Activated CD8-positive, alpha-beta T cell treated with anti-CD3 and anti-CD28 coated beads, Interleukin-2, amount 10 ng/mL, durations not matched to agents 7 days and 5 days (primary cell): ENCODE data around the gene VAPB. TPM values are rescaled to one million over a fixed set of nuclear protein-coding genes. Genes with fewer than 3 reads are reported as not detected.

Source experiments
- ATAC-seq: fragments of 150-1000 bp; cut with Tn5 transposase; one replicate; pipeline ENCODE4 v1.10.0; 2021; ENCODE audit warnings: moderate library complexity
- CTCF ChIA-PET: fragments of 350-600 bp; sonication (Branson Sonifier 250); formaldehyde crosslinking; loops from one replicate; lab custom pipeline; 2021; ENCODE audit warnings: antibody characterized with exemption; lab: Charles Lee
- POLR2A ChIA-PET: fragments of 350-600 bp; sonication (Branson Sonifier 250); formaldehyde crosslinking; loops from one replicate; lab custom pipeline; 2021; ENCODE audit warnings: antibody characterized with exemption; lab: Charles Lee
- DNase-seq: peaks from one replicate; pipeline ENCODE4 v3.0.0-alpha.2; 2020
- H3K27ac Mint-ChIP-seq: one replicate; pipeline ENCODE4 v1.8.0; 2021; ENCODE audit warnings: mild to moderate bottlenecking, mixed read lengths
- H3K27me3 Mint-ChIP-seq: one replicate; pipeline ENCODE4 v1.8.0; 2021; ENCODE audit warnings: low read depth, mixed read lengths
- H3K36me3 Mint-ChIP-seq: one replicate; pipeline ENCODE4 v1.8.0; 2021; ENCODE audit warnings: low read depth, mixed read lengths
- H3K4me1 Mint-ChIP-seq: one replicate; pipeline ENCODE4 v1.8.0; 2021; ENCODE audit warnings: low read depth, mixed read lengths
- H3K4me3 Mint-ChIP-seq: one replicate; pipeline ENCODE4 v1.8.0; 2021; ENCODE audit warnings: mild to moderate bottlenecking, mixed read lengths
- H3K9me3 Mint-ChIP-seq: one replicate; pipeline ENCODE4 v1.8.0; 2022; ENCODE audit warnings: mixed read lengths; ENCODE audit not compliant: insufficient read depth
- total RNA-seq, 2 experiments: library from RNA; stranded (reverse); gene quantifications; one replicate each; pipeline ENCODE4 v1.2.3, GENCODE V29; 2021

VAPB gene
- total RNA-seq, 2 experiments from 2014 or later, result 34.5 to 36.8 TPM

DNA sequence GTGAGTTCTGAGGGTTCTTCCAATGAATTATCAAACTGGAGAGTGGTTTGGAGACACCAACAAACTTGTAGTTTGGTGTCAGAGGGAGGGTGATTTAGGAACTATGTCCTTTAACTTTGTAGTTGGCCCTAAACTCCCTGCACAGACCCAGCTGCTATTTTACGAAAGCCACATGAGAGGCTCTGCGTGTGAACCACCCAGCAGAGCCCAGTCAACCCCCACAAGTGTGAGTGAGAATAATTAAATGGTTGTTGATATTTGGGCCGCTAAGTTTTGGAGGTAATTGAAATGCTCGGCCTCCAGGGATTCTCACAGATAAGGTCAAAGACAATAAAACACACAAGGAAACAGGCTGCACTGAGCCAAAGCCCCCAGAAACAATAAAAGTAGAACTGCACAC lies 6.9 kb upstream of the VAPB start:
- CTCF ChIA-PET, result no interaction called here
- DNase-seq (no peak), ATAC-seq (no peak)

DNA sequence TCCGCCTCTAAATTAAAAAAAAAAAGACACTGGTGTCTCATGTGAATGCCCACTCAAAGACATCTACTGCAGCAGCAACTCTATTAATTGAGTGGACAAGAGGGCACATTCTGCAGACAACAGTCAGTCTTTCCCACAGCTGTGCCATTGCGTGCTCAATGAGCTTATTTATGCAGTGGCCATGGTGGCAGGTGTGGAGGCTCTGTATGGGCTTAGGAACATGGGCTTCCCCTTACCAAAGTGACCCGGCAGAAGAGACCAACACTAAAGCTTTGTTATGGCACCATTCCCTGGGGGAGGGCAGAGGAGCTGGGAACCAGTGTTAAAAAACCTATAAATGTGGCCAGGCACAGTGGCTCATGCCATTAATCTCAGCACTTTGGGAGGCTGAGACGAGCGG lies 4.2 kb upstream of the VAPB start:
- Mint-ChIP-seq H3K9me3 (peaks cover 7% of the 10 kb centered on the region), H3K27me3 (peaks cover 13% of the 10 kb centered on the region), H3K4me1 (peaks cover 2% of the 10 kb centered on the region), H3K27ac (no peak overlapping the region), H3K4me3 (no peak overlapping the region), H3K36me3 (peaks cover 4% of the 10 kb centered on the region)
- ATAC-seq (no peak), DNase-seq (no peak)
- ChIA-PET CTCF (no interaction called here), POLR2A (no interaction called here)

More for the DNA sequence above, 6.9 kb upstream of the VAPB start:
- Mint-ChIP-seq H3K9me3 (peaks cover 7% of the 10 kb centered on the region), H3K27me3 (peaks cover 31% of the 10 kb centered on the region), H3K36me3 (peaks cover 2% of the 10 kb centered on the region), H3K27ac (no peak overlapping the region), H3K4me1 (no peaks in the 10 kb centered on the region), H3K4me3 (no peak overlapping the region)
- POLR2A ChIA-PET, result interaction anchor here (0.7 kb wide), 1 partner anchor 599 kb away, joined by 3 read pairs; no protein-coding TSS in a partner anchor

DNA sequence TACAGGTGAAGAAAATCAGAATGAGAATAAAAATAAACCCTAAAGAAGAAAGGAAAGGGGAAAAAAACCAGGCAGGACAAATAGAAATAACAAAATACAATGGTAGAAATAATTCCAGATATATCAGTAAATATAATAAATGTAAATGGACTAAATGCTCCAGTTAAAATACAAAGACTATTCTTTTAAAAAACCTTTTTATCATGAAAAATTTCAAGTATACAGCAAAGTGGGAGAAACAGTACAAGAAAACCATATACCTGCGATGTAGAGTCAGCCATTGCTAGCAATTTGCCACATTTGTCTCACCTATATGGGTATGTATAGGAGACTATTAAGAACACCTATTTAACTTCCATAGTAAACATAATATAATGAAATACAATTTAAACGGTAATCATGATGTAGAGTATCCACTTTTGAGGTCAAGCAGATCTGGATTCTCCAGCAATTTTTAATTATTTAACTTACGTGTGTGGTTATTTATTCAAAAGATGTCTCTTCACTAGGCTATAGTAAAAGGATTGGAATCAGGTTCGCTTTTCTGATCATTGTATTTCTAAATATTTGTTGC lies 914 bp upstream of the VAPB start:
- H3K4me1 Mint-ChIP-seq, result peaks cover 30% of the 10 kb centered on the region
- H3K9me3 Mint-ChIP-seq, result no peaks in the 10 kb centered on the region
- no peak overlapping the region for H3K4me3 Mint-ChIP-seq
- ChIA-PET CTCF (interaction anchor here (1.2 to 1.5 kb wide), 3 partner anchors 13 to 151 kb away, joined by 3 to 10 read pairs (median 7); no protein-coding TSS in a partner anchor), POLR2A (interaction anchor here (1.0 to 1.8 kb wide), 6 partner anchors 17 to 768 kb away, joined by 3 to 10 read pairs (median 4); partner anchors contain the start of genes STX16 and ZBP1)
- no peak for DNase-seq
- H3K27ac Mint-ChIP-seq, result no peak overlapping the region
- ATAC-seq, result no peak
- H3K27me3 Mint-ChIP-seq, result peaks cover 11% of the 10 kb centered on the region
- peaks cover 33% of the 10 kb centered on the region for H3K36me3 Mint-ChIP-seq

DNA sequence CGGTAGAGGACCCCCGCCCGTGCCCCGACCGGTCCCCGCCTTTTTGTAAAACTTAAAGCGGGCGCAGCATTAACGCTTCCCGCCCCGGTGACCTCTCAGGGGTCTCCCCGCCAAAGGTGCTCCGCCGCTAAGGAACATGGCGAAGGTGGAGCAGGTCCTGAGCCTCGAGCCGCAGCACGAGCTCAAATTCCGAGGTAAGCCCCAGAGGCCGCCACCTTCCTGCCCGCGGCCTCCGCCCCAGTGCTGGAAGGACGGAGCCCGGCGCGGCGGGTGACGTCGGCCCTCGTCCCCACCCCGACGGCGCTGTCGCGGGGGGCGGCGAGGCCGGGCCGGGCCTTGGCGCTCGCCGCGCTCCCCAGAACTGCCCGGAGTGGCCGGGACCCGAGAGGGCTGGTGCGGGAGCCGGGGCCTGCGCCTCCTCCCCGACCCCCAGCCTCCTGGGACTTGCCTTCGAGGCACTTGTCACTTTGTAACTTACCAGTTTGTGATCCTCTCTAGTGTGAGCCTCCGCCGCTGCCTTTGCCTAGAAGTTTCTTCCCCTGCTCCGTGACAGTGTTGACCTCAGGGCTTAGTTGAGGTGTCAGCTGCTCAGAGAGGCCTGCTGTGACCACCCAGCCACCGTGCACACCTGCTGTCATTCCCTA lies 417 bp downstream of the VAPB start:
- CTCF ChIA-PET, result interaction anchor here (1.0 to 1.7 kb wide), 5 partner anchors 11 to 153 kb away, joined by 3 to 10 read pairs (median 7); no protein-coding TSS in a partner anchor
- Mint-ChIP-seq H3K27ac (peak overlapping the region; percentile 95), H3K9me3 (no peaks in the 10 kb centered on the region), H3K27me3 (peaks cover 8% of the 10 kb centered on the region), H3K36me3 (peaks cover 41% of the 10 kb centered on the region), H3K4me3 (peak overlapping the region; percentile 88), H3K4me1 (peaks cover 39% of the 10 kb centered on the region)
- peak; percentile 59 for ATAC-seq
- DNase-seq, result peak; percentile 52
- POLR2A ChIA-PET, result interaction anchor here (0.7 to 1.8 kb wide), 12 partner anchors 10 to 262 kb away, joined by 3 to 14 read pairs (median 5); partner anchors contain the start of genes RAB22A and STX16

DNA sequence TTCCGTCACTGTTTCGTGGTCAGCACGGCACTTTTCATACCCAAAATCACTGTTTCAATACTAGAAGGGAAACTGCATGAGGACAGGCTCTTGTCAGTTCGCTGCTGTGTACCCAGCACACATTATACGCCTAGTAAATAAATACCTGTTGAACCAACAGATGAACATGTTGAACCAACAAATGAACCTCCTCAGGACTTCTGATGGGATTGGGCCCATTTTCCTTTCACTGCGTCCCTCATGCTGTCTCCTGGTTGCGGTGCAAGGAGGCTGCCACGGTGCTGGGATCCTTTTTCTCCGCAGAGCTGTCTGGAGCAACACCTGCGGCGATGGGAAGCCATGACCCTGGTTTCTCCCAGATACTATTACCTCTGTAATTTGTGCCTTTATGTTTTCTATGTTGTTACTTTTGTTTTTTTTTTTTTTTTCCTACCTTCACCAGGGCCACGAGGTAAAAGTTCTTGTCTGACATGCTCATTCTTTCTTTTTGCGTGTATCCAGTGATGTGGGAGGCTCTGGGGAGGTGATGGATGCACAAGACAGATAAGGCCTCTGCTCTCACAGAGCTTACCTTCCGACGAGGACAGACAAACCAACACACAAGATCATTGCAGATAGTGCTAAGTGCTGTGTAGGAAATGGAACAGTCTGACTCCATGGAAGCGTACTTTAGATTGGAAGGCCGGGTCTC lies 1.1 kb downstream of the VAPB start:
- Mint-ChIP-seq H3K4me3 (peak overlapping the region; percentile 88), H3K27me3 (peaks cover 6% of the 10 kb centered on the region), H3K27ac (peak overlapping the region; percentile 95), H3K9me3 (no peaks in the 10 kb centered on the region), H3K4me1 (peaks cover 43% of the 10 kb centered on the region), H3K36me3 (peaks cover 45% of the 10 kb centered on the region)
- ChIA-PET CTCF (interaction anchor here (1.5 to 1.7 kb wide), 2 partner anchors 58 to 153 kb away, joined by 8 to 10 read pairs; no protein-coding TSS in a partner anchor), POLR2A (interaction anchor here (0.7 to 1.8 kb wide), 7 partner anchors 9 to 262 kb away, joined by 3 to 14 read pairs (median 7); partner anchors contain the start of genes RAB22A and STX16)
- ATAC-seq (no peak), DNase-seq (no peak)

DNA sequence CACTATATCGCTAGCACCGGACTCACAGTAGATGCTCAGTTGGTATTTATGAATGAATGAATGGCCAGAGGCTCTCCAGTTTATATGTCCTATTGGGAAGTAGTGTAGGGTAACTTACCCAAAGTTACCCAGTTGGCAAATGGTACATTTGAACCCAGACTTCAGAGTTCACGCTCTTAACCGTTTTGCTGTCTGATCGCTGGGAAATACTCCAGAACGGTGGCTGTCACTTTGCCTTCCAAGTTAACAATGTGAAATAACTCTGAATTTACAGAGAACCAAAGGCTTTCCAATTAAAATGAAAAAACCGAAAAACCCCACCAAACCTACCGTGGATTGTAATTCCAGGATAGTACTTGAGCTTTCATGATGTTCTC lies 1.6 kb downstream of the VAPB start:
- H3K4me3 Mint-ChIP-seq, result peak overlapping the region; percentile 88
- no peaks in the 10 kb centered on the region for H3K9me3 Mint-ChIP-seq
- DNase-seq (no peak), ATAC-seq (no peak)
- H3K27ac Mint-ChIP-seq, result peak overlapping the region; percentile 95
- H3K27me3 Mint-ChIP-seq, result peaks cover 6% of the 10 kb centered on the region
- H3K36me3 Mint-ChIP-seq, result peaks cover 49% of the 10 kb centered on the region
- ChIA-PET POLR2A (interaction anchor here (0.6 kb wide), 1 partner anchor 1065 kb away, joined by 3 read pairs; no protein-coding TSS in a partner anchor), CTCF (no interaction called here)
- H3K4me1 Mint-ChIP-seq, result peaks cover 48% of the 10 kb centered on the region

DNA sequence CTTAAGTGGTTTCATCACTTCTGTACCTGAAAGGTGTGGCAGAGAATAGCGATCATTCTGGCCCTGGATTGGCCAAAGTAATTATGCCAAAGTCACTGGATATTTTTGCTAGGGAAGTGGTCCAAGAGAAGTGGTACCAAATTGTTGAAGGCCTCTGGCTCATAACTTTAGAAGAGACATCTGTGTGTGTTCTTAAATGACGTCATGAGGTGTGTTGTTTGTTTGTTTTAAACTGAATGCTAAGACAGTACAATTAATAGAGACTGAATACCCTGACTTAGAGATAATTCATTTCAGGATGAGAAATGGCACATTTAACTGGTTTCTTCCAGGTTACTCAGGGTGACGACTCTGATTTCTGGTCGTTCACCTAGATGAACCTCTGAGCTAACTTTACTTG lies 3.3 kb downstream of the VAPB start:
- no peak overlapping the region for H3K27ac Mint-ChIP-seq

DNA sequence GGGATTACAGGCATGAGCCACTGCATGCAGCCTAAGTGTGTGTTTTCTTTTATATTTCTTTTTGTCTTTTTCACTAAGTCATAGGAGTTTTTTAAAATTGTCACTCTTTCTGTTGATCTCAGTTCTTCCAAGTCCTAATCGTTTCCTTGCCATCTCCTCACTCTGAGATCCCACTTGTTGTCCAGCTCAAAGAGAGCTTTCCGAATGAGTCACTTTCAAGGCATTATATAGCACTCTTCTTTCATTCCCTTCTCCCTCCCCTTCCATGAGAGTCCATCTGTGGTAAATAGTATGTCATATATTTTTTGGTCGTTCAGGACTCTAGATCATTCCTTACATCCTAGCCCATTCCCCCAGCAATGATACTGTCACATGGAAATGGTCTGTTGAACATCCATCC lies 4.3 kb downstream of the VAPB start:
- CTCF ChIA-PET, result no interaction called here
- Mint-ChIP-seq H3K9me3 (no peaks in the 10 kb centered on the region), H3K27me3 (no peaks in the 10 kb centered on the region), H3K4me1 (peaks cover 67% of the 10 kb centered on the region), H3K36me3 (peaks cover 66% of the 10 kb centered on the region), H3K27ac (no peak overlapping the region), H3K4me3 (no peak overlapping the region)
- no peak for ATAC-seq
- POLR2A ChIA-PET, result no interaction called here
- no peak for DNase-seq

More for the DNA sequence above, 3.3 kb downstream of the VAPB start:
- Mint-ChIP-seq H3K36me3 (peaks cover 58% of the 10 kb centered on the region), H3K4me1 (peaks cover 59% of the 10 kb centered on the region), H3K4me3 (no peak overlapping the region), H3K9me3 (no peaks in the 10 kb centered on the region), H3K27me3 (no peaks in the 10 kb centered on the region)
- no peak for ATAC-seq
- no peak for DNase-seq
- ChIA-PET POLR2A (no interaction called here), CTCF (no interaction called here)

DNA sequence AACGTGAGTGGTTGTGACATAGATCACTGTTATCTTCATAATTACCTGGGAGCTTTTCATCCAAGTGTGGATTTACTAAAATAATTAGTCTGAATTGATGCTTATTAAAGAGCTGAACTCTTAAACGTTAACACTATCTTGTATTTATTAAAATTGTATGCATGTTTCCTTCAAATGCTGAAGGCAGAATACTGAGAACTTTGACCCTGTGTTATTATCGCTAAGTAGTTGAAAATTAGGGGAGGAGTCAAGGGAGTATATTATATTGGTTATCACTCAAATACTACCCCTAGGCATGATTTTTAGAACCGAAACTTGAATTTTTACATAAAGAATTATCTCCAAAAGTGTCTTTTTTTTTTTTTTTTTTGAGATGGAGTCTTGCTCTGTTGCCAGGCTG lies 5.8 kb downstream of the VAPB start:
- DNase-seq, result no peak
- H3K27me3 Mint-ChIP-seq, result no peaks in the 10 kb centered on the region
- peaks cover 73% of the 10 kb centered on the region for H3K4me1 Mint-ChIP-seq
- no peak overlapping the region for H3K27ac Mint-ChIP-seq
- CTCF ChIA-PET, result no interaction called here
- POLR2A ChIA-PET, result no interaction called here
- H3K4me3 Mint-ChIP-seq, result no peak overlapping the region
- H3K36me3 Mint-ChIP-seq, result peaks cover 72% of the 10 kb centered on the region
- no peak for ATAC-seq
- no peaks in the 10 kb centered on the region for H3K9me3 Mint-ChIP-seq

DNA sequence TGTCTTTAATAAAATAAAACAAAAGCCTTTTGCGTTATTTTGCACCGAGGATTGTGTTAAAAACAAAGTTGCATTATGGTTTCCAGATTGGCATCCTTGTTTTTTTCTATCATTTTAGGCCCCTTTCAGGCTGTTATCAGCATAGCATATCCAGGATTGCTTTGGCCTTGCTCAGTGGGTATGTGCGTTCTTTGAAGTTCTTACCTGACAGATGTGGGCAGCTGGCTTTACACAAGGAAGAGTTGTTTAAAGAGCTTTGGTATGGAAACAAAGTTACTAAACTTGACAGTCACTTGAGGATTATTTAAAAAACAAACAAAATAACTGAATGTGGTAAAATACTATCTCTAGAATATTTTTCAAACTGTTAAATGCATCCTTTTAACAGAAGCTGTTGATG lies 6.6 kb downstream of the VAPB start:
- H3K4me3 Mint-ChIP-seq, result no peak overlapping the region
- H3K9me3 Mint-ChIP-seq, result no peaks in the 10 kb centered on the region
- H3K4me1 Mint-ChIP-seq, result peaks cover 72% of the 10 kb centered on the region
- ATAC-seq (no peak), DNase-seq (no peak)
- ChIA-PET CTCF (interaction anchor here (1.2 kb wide), 1 partner anchor 47 kb away, joined by 4 read pairs; no protein-coding TSS in a partner anchor), POLR2A (no interaction called here)
- H3K27ac Mint-ChIP-seq, result no peak overlapping the region
- H3K27me3 Mint-ChIP-seq, result no peaks in the 10 kb centered on the region
- H3K36me3 Mint-ChIP-seq, result peaks cover 67% of the 10 kb centered on the region

DNA sequence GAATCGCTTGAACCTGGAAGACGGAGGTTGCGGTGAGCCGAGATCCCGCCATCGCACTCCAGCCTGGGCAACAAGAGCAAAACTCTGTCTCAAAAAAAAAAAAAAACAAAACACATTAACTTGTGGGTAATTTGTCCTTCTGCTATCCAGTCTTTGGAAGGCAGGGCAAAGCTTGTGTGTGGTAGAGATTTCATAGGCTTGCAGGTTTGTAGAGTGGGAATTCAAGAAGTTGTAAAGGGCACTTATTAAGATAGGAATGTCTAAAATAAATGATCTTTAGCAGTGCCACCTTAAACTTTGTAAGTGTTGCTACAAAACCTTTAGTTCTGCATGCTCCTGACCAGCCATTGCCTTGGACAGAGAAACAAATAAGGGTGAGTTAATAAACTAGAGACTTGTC lies 8.4 kb downstream of the VAPB start:
- Mint-ChIP-seq H3K36me3 (peaks cover 48% of the 10 kb centered on the region), H3K9me3 (no peaks in the 10 kb centered on the region), H3K27ac (no peak overlapping the region), H3K27me3 (no peaks in the 10 kb centered on the region), H3K4me1 (peaks cover 59% of the 10 kb centered on the region), H3K4me3 (no peak overlapping the region)
- ATAC-seq, result no peak
- DNase-seq, result no peak
- CTCF ChIA-PET, result no interaction called here
- POLR2A ChIA-PET, result no interaction called here
